ENCODE measurements around the gene MTX1. TPM values are rescaled to one million over a fixed set of nuclear protein-coding genes. Genes with fewer than 3 reads are reported as not detected.

The MTX1 gene
- total and polyA plus RNA-seq, 9 of the 15 experiments (the other 6 are each of a cell fraction or from before 2014, with no cell fraction given), result 29.1 to 98.4 (median 66.9) TPM

DNA sequence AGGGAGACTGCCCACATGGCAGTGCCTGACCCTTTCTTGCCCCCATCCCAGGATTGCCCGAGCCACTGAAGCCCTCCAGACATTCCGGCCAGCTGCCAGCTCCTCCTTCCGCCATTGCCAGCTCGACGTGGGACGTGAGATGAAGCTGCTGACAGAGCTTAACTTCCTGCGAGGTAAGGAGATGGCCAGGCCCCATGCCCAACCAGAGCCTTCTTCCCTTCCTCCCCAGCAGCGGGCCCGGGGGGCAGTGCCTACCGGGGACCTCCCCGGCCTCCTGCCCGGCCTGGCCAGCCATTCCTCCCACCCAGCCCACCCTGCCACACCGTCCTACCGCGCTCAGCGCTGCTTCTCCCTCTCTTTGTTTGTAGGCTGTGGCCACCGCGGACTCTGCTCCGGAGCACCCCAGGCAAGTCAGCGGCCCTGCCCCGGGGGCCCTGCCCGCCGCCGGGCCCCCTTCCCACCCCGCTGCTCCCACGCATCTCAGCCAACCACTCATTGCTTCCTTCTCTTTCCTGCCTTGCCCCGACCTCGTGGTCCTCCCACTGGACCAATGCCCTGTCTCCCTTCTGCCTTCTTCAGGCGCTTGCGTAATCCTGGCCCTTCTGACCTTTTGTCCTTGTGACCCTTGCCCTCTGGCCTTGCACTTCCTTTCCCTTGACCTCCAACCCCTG, 29.9 kb upstream of the MTX1 start (continued):
- TF ChIP-seq ZBTB33 (CRISPR knock-in tag; IDR thresholded peaks at IDR 0.05) (0 out of 2 replicates have a peak, but pooled peaks have one; percentile 13), MTA3 (IDR thresholded peaks at IDR 0.05; ENCODE audit: borderline replicate concordance) (no peak), SIN3A (IDR thresholded peaks at IDR 0.05; ENCODE audit: borderline replicate concordance in 2 of 2, control insufficient read depth in 1 of 2, low read depth in 2 of 2, low read length in 2 of 2) (no peak)

- Histone ChIP-seq H3K27ac (ENCODE audit: extremely low read depth, low read depth, low read length) (no peak overlapping the region), H3K9me1 (ENCODE audit: control insufficient read depth, insufficient read depth, low read length) (no peaks in the 10 kb centered on the region), H3K36me3 (ENCODE audit: control insufficient read depth, insufficient read depth, low read length) (no peaks in the 10 kb centered on the region), H3K9ac (ENCODE audit: insufficient read depth in 1 of 2, low read depth in 2 of 2, low read length in 2 of 2) (peak overlapping the region in 1 of 2 experiments; percentile 77; a peak in 2 of 4 replicates), H4K20me1 (replicated peaks; ENCODE audit: control insufficient read depth, insufficient read depth, low read length) (no peaks in the 10 kb centered on the region), H2AFZ (ENCODE audit: low read depth, low read length) (peak overlapping the region; percentile 20; the same call in 1 of the 2 replicates), H3K4me2 (ENCODE audit: insufficient read depth, low read length) (no peak overlapping the region), H3K4me3 (no peak overlapping the region), H3K4me1 (replicated peaks in 1 of 2; ENCODE audit: control insufficient read depth in 2 of 2, insufficient read depth in 2 of 2, low read length in 2 of 2) (peaks cover 9 to 58% of the 10 kb centered on the region in 2 experiments; a peak in 4 of 5 replicates), H3K79me2 (ENCODE audit: control insufficient read depth, insufficient read depth, low read length) (no peaks in the 10 kb centered on the region), H3K27me3 (ENCODE audit: control insufficient read depth in 2 of 2, insufficient read depth in 2 of 2, low read length in 2 of 2) (no peaks in the 10 kb centered on the region), H3K9me3 (replicated peaks; ENCODE audit: control insufficient read depth, insufficient read depth, low read depth, low read length) (no peaks in the 10 kb centered on the region)
- in situ Hi-C loops (cut with MboI) (no loop called here), intact Hi-C loops (cut with micrococcal nuclease) (loop anchor here (1.0 kb wide), 1 partner anchor 13 kb away; no protein-coding TSS in a partner anchor)
- BruUV-seq (replicated peaks), result no TSS peak
- peak; percentile 58 for FAIRE-seq
- ATAC-seq, result no peak
- DNase-seq (ENCODE audit: extremely low read depth in 1 of 4, low spot score in 3 of 4), result no peak
- ChIA-PET CTCF (ENCODE audit: low intra/inter-chr PET ratio) (interaction anchor here (0.8 kb wide), 1 partner anchor 407 kb away, joined by 3 read pairs; no protein-coding TSS in a partner anchor), POLR2A (interaction anchor here (1.1 kb wide), 1 partner anchor 12 kb away, joined by 4 read pairs; no protein-coding TSS in a partner anchor)
- 85% methylated on average over 27 of the region's 31 CpGs for WGBS (ENCODE audit: insufficient coverage, low coverage, missing lambda C conversion rate)
- TF ChIP-seq BHLHE40 (IDR thresholded peaks at IDR 0.05; ENCODE audit: low read length), result no peak
- TF ChIP-seq CEBPB (tag; IDR thresholded peaks at IDR 0.05), result peak; percentile 7; the same call in 1 of the 2 replicates
- 0 out of 2 replicates have a peak, but pooled peaks have one; percentile 22 for TF ChIP-seq DPF2 (IDR thresholded peaks at IDR 0.05)
- peak; percentile 11; the same call in 1 of the 2 replicates for TF ChIP-seq ZNF121 (CRISPR knock-in tag; conservative IDR thresholded peaks at IDR 0.05)
- TF ChIP-seq CUX1 (CRISPR knock-in tag; IDR thresholded peaks at IDR 0.05), result no peak
- TF ChIP-seq LEF1 (IDR thresholded peaks at IDR 0.05), result no peak
- TF ChIP-seq NR2C2 (CRISPR knock-in tag; IDR thresholded peaks at IDR 0.05), result no peak
- TF ChIP-seq NR2C2 (tag; IDR thresholded peaks at IDR 0.05), result peak; percentile 75
Observed at GRCh38 chr1:155179112-155180031, 29.1 kb upstream of the MTX1 start.

Measured in K562 (cell line).